Transverse colon (tissue), 4 donors: ENCODE measurements around the gene ANKRD11. TPM values are rescaled to one million over a fixed set of nuclear protein-coding genes. Genes with fewer than 3 reads are reported as not detected.
A peak's percentile ranks its signal among the peaks of the same experiment; 100 is the strongest.

Experiments used
- DNase-seq: peaks from one replicate; pipeline ENCODE4 v3.0.0-alpha.2; 2019
- H3K27ac ChIP-seq, 4 donors: fragments of 200-600 bp; sonication (generic); 2 replicates each; pipeline ENCODE4 v1.5.1; 2016 to 2018; ENCODE audit warnings: inconsistent platforms in 4 of 4
- H3K27me3 ChIP-seq: fragments of 200-600 bp; sonication (generic); 2 replicates; pipeline ENCODE4 v1.5.1; 2017; ENCODE audit warnings: inconsistent platforms
- H3K36me3 ChIP-seq, 4 donors: fragments of 200-600 bp; sonication (generic); 2 replicates each; pipeline ENCODE4 v1.5.1; 2017 to 2019; ENCODE audit warnings: inconsistent platforms in 4 of 4
- H3K4me1 ChIP-seq, 4 donors: fragments of 200-600 bp; sonication (generic); 2 replicates each; pipeline ENCODE4 v1.5.1; 2017 to 2020; ENCODE audit warnings: inconsistent platforms in 4 of 4
- H3K4me3 ChIP-seq, 4 donors: fragments of 200-600 bp; sonication (generic); 1 replicate in 1 of 4; 2 replicates in 3 of 4; pipeline versions ENCODE4 v1.5.1 to v1.6.1; 2017 to 2019; ENCODE audit warnings: inconsistent platforms in 4 of 4
- H3K9me3 ChIP-seq, 2 donors: fragments of 200-600 bp; sonication (generic); 2 replicates each; pipeline ENCODE4 v1.5.1; 2017 to 2019; ENCODE audit warnings: inconsistent platforms in 2 of 2
- CTCF ChIP-seq, 5 experiments: fragments of 200-600 bp in 3 of 5; fragments of 450-650 bp in 2 of 5; sonication (generic) in 3 of 5; IDR thresholded peaks; 1 replicate in 2 of 5; 2 replicates in 3 of 5; pipeline ENCODE4 v1.5.1; 2016 to 2017; ENCODE audit warnings: antibody characterized with exemption in 5 of 5, inconsistent platforms in 3 of 5, mild to moderate bottlenecking in 2 of 5, moderate library complexity in 1 of 5
- EP300 ChIP-seq: sonication (generic); formaldehyde crosslinking; IDR thresholded peaks from one replicate; pipeline ENCODE4 v1.6.1; 2017; ENCODE audit warnings: antibody characterized with exemption, low read depth
- POLR2A ChIP-seq: fragments of 450-650 bp; IDR thresholded peaks from one replicate; pipeline ENCODE4 v1.6.1; 2016; ENCODE audit warnings: antibody characterized with exemption, mild to moderate bottlenecking, moderate library complexity
- POLR2AphosphoS5 ChIP-seq, 3 donors: sonication (generic); formaldehyde crosslinking; IDR thresholded peaks; one replicate each; pipeline ENCODE4 v1.6.1; 2016; ENCODE audit warnings: antibody characterized with exemption in 3 of 3
- WGBS, 2 donors: methylation state at CpG; one replicate each; pipeline ENCODE4 v1.1.5; 2018; ENCODE audit warnings: low coverage in 1 of 2; 5-methylcytosine and 5-hydroxymethylcytosine counted together
- in situ Hi-C, 4 donors: fragments of 200-750 bp; cut with MboI; loops; one replicate each; pipeline versions ENCODE4 v1.15.0 to v1.15.1; 2017; ENCODE audit warnings: low sequenced_read_pairs in 3 of 4, low pct_ligation_motif_present in 1 of 4, low pct_unique_long_range_greater_than_20kb in 1 of 4
- intact Hi-C: fragments of 100-400 bp; cut with DNase I; formaldehyde crosslinking; loops from one replicate; pipeline ENCODE4 v1.15.1; 2023; ENCODE audit warnings: low total_unique reads
- total RNA-seq, 4 donors: library from RNA; depleted of rRNA; stranded (reverse); fragments of >200 nt; gene quantifications; one replicate each; pipeline ENCODE4 v1.1.0, GENCODE V29; 2016

The ANKRD11 gene
- total RNA-seq, 4 donors from 2014 or later = 109 to 281 (median 142) TPM

- TF ChIP-seq POLR2A (no peak), CTCF (IDR thresholded peaks at IDR 0.05) (no peak), POLR2AphosphoS5 (IDR thresholded peaks at IDR 0.05) (no peak)
- H3K27ac ChIP-seq = peak overlapping the region in 3 of 4 donors; percentile 17 to 34 (median 22)
- no peak for DNase-seq
- WGBS, 2 donors = 60 to 68% methylated on average over 4 to 18 of the region's 18 CpGs
- in situ Hi-C loops (no loop called here), intact Hi-C loops (no loop called here)
- H3K9me3 ChIP-seq = no peaks in the 10 kb centered on the region
- no peaks in the 10 kb centered on the region for H3K27me3 ChIP-seq
- H3K36me3 ChIP-seq = no peaks in the 10 kb centered on the region
- no peak overlapping the region for H3K4me3 ChIP-seq
- H3K4me1 ChIP-seq = peaks cover 8 to 38% (median 12%) of the 10 kb centered on the region in 4 donors
These were observed 115.9 kb downstream of the ANKRD11 start for GRCh38 chr16:89374393-89374960.

- WGBS, 2 donors = 87% methylated on average over 32 of the region's 32 CpGs; no CpG with 5 or more reads in 1 of the 2 donors
- no peaks in the 10 kb centered on the region for H3K27me3 ChIP-seq
- no peaks in the 10 kb centered on the region for H3K9me3 ChIP-seq
- in situ Hi-C loops (no loop called here), intact Hi-C loops (no loop called here)
- TF ChIP-seq POLR2A (no peak), EP300 (peak; percentile 22)
- DNase-seq = no peak
- H3K4me1 ChIP-seq = peaks cover 9 to 46% (median 17%) of the 10 kb centered on the region in 4 donors
- no peak overlapping the region for H3K4me3 ChIP-seq
- H3K36me3 ChIP-seq = no peaks in the 10 kb centered on the region
- peak overlapping the region in 3 of 4 donors; percentile 24 to 37 (median 34) for H3K27ac ChIP-seq
These were observed 116.8 kb downstream of the ANKRD11 start for GRCh38 chr16:89373355-89374110.

GRCh38 chr16:89371968-89372634, 118.3 kb downstream of the ANKRD11 start:
- in situ Hi-C loops = no loop called here
- TF ChIP-seq POLR2AphosphoS5 (IDR thresholded peaks at IDR 0.05) (no peak), CTCF (IDR thresholded peaks at IDR 0.05) (no peak), POLR2A (no peak), EP300 (no peak)
- intact Hi-C loops = no loop called here
- Histone ChIP-seq H3K4me1 (peaks cover 14 to 50% (median 19%) of the 10 kb centered on the region in 4 donors), H3K36me3 (no peaks in the 10 kb centered on the region), H3K4me3 (no peak overlapping the region), H3K27me3 (no peaks in the 10 kb centered on the region), H3K27ac (no peak overlapping the region), H3K9me3 (no peaks in the 10 kb centered on the region)
- 95 to 96% methylated on average over 7 to 32 of the region's 32 CpGs for WGBS, 2 donors
- DNase-seq = no peak

GRCh38 chr16:89371386-89371785, 119.0 kb downstream of the ANKRD11 start:
- TF ChIP-seq POLR2A (no peak), EP300 (no peak), CTCF (IDR thresholded peaks at IDR 0.05) (no peak), POLR2AphosphoS5 (IDR thresholded peaks at IDR 0.05) (no peak)
- Histone ChIP-seq H3K27ac (no peak overlapping the region), H3K4me3 (no peak overlapping the region), H3K27me3 (no peaks in the 10 kb centered on the region), H3K9me3 (no peaks in the 10 kb centered on the region), H3K36me3 (no peaks in the 10 kb centered on the region), H3K4me1 (peaks cover 14 to 50% (median 19%) of the 10 kb centered on the region in 4 donors)
- in situ Hi-C loops (no loop called here), intact Hi-C loops (no loop called here)
- WGBS, 2 donors = 95% methylated on average over 10 of the region's 12 CpGs; no CpG with 5 or more reads in 1 of the 2 donors
- DNase-seq = no peak
